H54 (cell line): Measurements from ENCODE around the gene AURKAIP1.
A peak's percentile ranks its signal among the peaks of the same experiment; 100 is the strongest.
"Not testable (repeated sequence)": the region's sequence is repeated elsewhere in the genome, so short reads cannot be mapped to it uniquely, and the experiment has no call there.

Experiments
- DNase-seq: peaks from one replicate; pipeline ENCODE4 v3.0.0; 2011; ENCODE audit warnings: low spot score, mixed read lengths; ENCODE audit not compliant: insufficient read length
- FAIRE-seq: peaks from 3 replicates; lab custom pipeline; 2011; peaks lifted over from hg19 to GRCh38; lab: Jason Lieb, UNC
- POLR2A ChIP-seq: IDR thresholded peaks from 2 replicates; pipeline ENCODE4 v1.6.1; 2011; ENCODE audit warnings: low read depth, mild to moderate bottlenecking, low read length

The AURKAIP1 gene

GRCh38 chr1:1374929-1375662 lies at the start of gene AURKAIP1:
TSS of gene AURKAIP1 (minus strand) at chr1:1375207. CDS start at chr1:1374756, 451 bp downstream.
- FAIRE-seq: peak; percentile 70
- DNase-seq: peak; percentile 91
- peak; percentile 30; the same call in 1 of the 2 replicates for TF ChIP-seq POLR2A

GRCh38 chr1:1424707-1425106 lies 49.7 kb upstream of the AURKAIP1 start:
- DNase-seq (no peak), FAIRE-seq (no peak)
- no peak for TF ChIP-seq POLR2A

GRCh38 chr1:1423245-1423597 lies 48.2 kb upstream of the AURKAIP1 start:
- FAIRE-seq (no peak), DNase-seq (no peak)
- no peak for TF ChIP-seq POLR2A

- FAIRE-seq: no peak
- TF ChIP-seq POLR2A: no peak
- DNase-seq: no peak
Observed at GRCh38 chr1:1422465-1423244, 47.6 kb upstream of the AURKAIP1 start.

- FAIRE-seq: no peak
- DNase-seq: no peak
- no peak for TF ChIP-seq POLR2A
Observed at GRCh38 chr1:1421907-1422464, 47.0 kb upstream of the AURKAIP1 start.

GRCh38 chr1:1421147-1421906 lies 46.3 kb upstream of the AURKAIP1 start, which contains the start of gene ANKRD65:
TSS of gene ANKRD65 (minus strand) at chr1:1421276. CDS start at chr1:1421005, 271 bp downstream.
- no peak for TF ChIP-seq POLR2A
- DNase-seq: no peak

GRCh38 chr1:1420654-1421141 lies 45.7 kb upstream of the AURKAIP1 start:
- FAIRE-seq (no peak), DNase-seq (no peak)
- TF ChIP-seq POLR2A: no peak

More at GRCh38 chr1:1421147-1421906, 46.3 kb upstream of the AURKAIP1 start, which contains the start of gene ANKRD65:
- FAIRE-seq: no peak

GRCh38 chr1:1419813-1420653 lies 45.0 kb upstream of the AURKAIP1 start:
- no peak for TF ChIP-seq POLR2A

GRCh38 chr1:1419363-1419812 lies 44.4 kb upstream of the AURKAIP1 start:
- TF ChIP-seq POLR2A: no peak
- no peak for DNase-seq
- no peak for FAIRE-seq

More at GRCh38 chr1:1419813-1420653, 45.0 kb upstream of the AURKAIP1 start:
- no peak for DNase-seq
- no peak for FAIRE-seq

- no peak for TF ChIP-seq POLR2A
- no peak for DNase-seq
- FAIRE-seq: no peak
Observed at GRCh38 chr1:1418464-1419362, 43.7 kb upstream of the AURKAIP1 start.

- FAIRE-seq, DNase-seq: not testable (repeated sequence)
Observed at GRCh38 chr1:1417825-1418463, 42.9 kb upstream of the AURKAIP1 start.

- DNase-seq, FAIRE-seq: not testable (repeated sequence)
Observed at GRCh38 chr1:1417396-1417795, 42.4 kb upstream of the AURKAIP1 start.
